Ascending aorta (tissue), 2 donors: ENCODE results near the gene B4GALNT1. TPM values are rescaled to one million over a fixed set of nuclear protein-coding genes. Genes with fewer than 3 reads are reported as not detected.

Source experiments
- DNase-seq, 2 donors: peaks; one replicate each; pipeline ENCODE4 v3.0.0-alpha.2; 2019; ENCODE audit warnings: low spot score in 2 of 2
- H3K27ac ChIP-seq, 2 donors: fragments of 200-600 bp; sonication (generic); one replicate each; pipeline ENCODE4 v1.5.1; 2016 to 2017; ENCODE audit warnings: mild to moderate bottlenecking in 1 of 2
- H3K27me3 ChIP-seq: fragments of 200-600 bp; sonication (generic); one replicate; pipeline ENCODE4 v1.5.1; 2017
- H3K36me3 ChIP-seq, 2 donors: fragments of 200-600 bp; sonication (generic); one replicate each; pipeline ENCODE4 v1.5.1; 2016
- H3K4me1 ChIP-seq, 2 donors: fragments of 200-600 bp; sonication (generic); one replicate each; pipeline ENCODE4 v1.5.1; 2016 to 2017; ENCODE audit warnings: mild to moderate bottlenecking in 1 of 2
- H3K4me3 ChIP-seq, 2 donors: fragments of 200-600 bp; sonication (generic); one replicate each; pipeline ENCODE4 v1.5.1; 2016 to 2017; ENCODE audit warnings: mild to moderate bottlenecking in 1 of 2
- H3K9me3 ChIP-seq, 2 donors: fragments of 200-600 bp; sonication (generic); one replicate each; pipeline ENCODE4 v1.5.1; 2016
- CTCF ChIP-seq, 3 experiments: fragments of 200-600 bp in 2 of 3; fragments of 450-650 bp in 1 of 3; sonication (generic) in 2 of 3; IDR thresholded peaks; one replicate each; pipeline ENCODE4 v1.5.1; 2016 to 2019; ENCODE audit warnings: antibody characterized with exemption in 3 of 3, mild to moderate bottlenecking in 1 of 3, moderate library complexity in 1 of 3
- intact Hi-C: fragments of 100-400 bp; cut with DNase I; formaldehyde crosslinking; loops from one replicate; pipeline ENCODE4 v1.15.1; 2023
- total RNA-seq: library from RNA; depleted of rRNA; stranded (reverse); fragments of >200 nt; gene quantifications from one replicate; pipeline ENCODE4 v1.1.0, GENCODE V29; 2016

The B4GALNT1 gene
- total RNA-seq, 1 donor from 2014 or later: 16.6 TPM

- TF ChIP-seq CTCF (IDR thresholded peaks at IDR 0.05): no peak
- intact Hi-C loops: no loop called here
- Histone ChIP-seq H3K4me3 (peak overlapping the region; percentile 81 to 87), H3K4me1 (peaks cover 0 to 13% of the 10 kb centered on the region in 2 donors), H3K27ac (peak overlapping the region; percentile 96 to 98), H3K36me3 (peaks cover 22 to 42% of the 10 kb centered on the region in 2 donors), H3K9me3 (no peaks in the 10 kb centered on the region), H3K27me3 (no peaks in the 10 kb centered on the region)
- DNase-seq: peak; percentile 46 to 86
Observed at GRCh38 chr12:57603815-57604453, 29.1 kb downstream of the B4GALNT1 start.

GRCh38 chr12:57603324-57603723 lies 29.7 kb downstream of the B4GALNT1 start:
- no peak for DNase-seq
- intact Hi-C loops: no loop called here
- H3K4me1 ChIP-seq: peaks cover 0 to 13% of the 10 kb centered on the region in 2 donors
- H3K4me3 ChIP-seq: peak overlapping the region in 1 of 2 donors; percentile 81
- H3K36me3 ChIP-seq: peaks cover 25 to 47% of the 10 kb centered on the region in 2 donors
- no peaks in the 10 kb centered on the region for H3K27me3 ChIP-seq
- no peak for TF ChIP-seq CTCF (IDR thresholded peaks at IDR 0.05)
- H3K9me3 ChIP-seq: no peaks in the 10 kb centered on the region
- H3K27ac ChIP-seq: peak overlapping the region; percentile 96 to 98

GRCh38 chr12:57602544-57602943 lies 30.5 kb downstream of the B4GALNT1 start:
- no peak for TF ChIP-seq CTCF (IDR thresholded peaks at IDR 0.05)
- Histone ChIP-seq H3K36me3 (peaks cover 25 to 53% of the 10 kb centered on the region in 2 donors), H3K27me3 (no peaks in the 10 kb centered on the region), H3K4me1 (peaks cover 0 to 13% of the 10 kb centered on the region in 2 donors), H3K9me3 (no peaks in the 10 kb centered on the region), H3K27ac (peak overlapping the region; percentile 28 to 98), H3K4me3 (no peak overlapping the region)
- no peak for DNase-seq
- intact Hi-C loops: no loop called here

- no peak overlapping the region for H3K27ac ChIP-seq
- H3K4me1 ChIP-seq: peaks cover 0 to 8% of the 10 kb centered on the region in 2 donors
- H3K9me3 ChIP-seq: no peaks in the 10 kb centered on the region
- no peak overlapping the region for H3K4me3 ChIP-seq
- no peak for DNase-seq
- peaks cover 37 to 65% of the 10 kb centered on the region in 2 donors for H3K36me3 ChIP-seq
- no peak for TF ChIP-seq CTCF (IDR thresholded peaks at IDR 0.05)
- H3K27me3 ChIP-seq: no peaks in the 10 kb centered on the region
- intact Hi-C loops: no loop called here
Observed at GRCh38 chr12:57600395-57600794, 32.6 kb downstream of the B4GALNT1 start.

GRCh38 chr12:57593187-57593586 lies 39.8 kb downstream of the B4GALNT1 start:
- DNase-seq: no peak
- Histone ChIP-seq H3K36me3 (peaks cover 14 to 36% of the 10 kb centered on the region in 2 donors), H3K27ac (no peak overlapping the region), H3K27me3 (no peaks in the 10 kb centered on the region), H3K4me3 (no peak overlapping the region), H3K4me1 (peaks cover 0 to 19% of the 10 kb centered on the region in 2 donors), H3K9me3 (no peaks in the 10 kb centered on the region)
- intact Hi-C loops: no loop called here
- no peak for TF ChIP-seq CTCF (IDR thresholded peaks at IDR 0.05)
